ENCODE data around the gene ARID3C. TPM values are rescaled to one million over a fixed set of nuclear protein-coding genes. Genes with fewer than 3 reads are reported as not detected.

ARID3C gene
- total and polyA plus RNA-seq, 11 donors = 0.20 TPM; not detected in 10

DNA sequence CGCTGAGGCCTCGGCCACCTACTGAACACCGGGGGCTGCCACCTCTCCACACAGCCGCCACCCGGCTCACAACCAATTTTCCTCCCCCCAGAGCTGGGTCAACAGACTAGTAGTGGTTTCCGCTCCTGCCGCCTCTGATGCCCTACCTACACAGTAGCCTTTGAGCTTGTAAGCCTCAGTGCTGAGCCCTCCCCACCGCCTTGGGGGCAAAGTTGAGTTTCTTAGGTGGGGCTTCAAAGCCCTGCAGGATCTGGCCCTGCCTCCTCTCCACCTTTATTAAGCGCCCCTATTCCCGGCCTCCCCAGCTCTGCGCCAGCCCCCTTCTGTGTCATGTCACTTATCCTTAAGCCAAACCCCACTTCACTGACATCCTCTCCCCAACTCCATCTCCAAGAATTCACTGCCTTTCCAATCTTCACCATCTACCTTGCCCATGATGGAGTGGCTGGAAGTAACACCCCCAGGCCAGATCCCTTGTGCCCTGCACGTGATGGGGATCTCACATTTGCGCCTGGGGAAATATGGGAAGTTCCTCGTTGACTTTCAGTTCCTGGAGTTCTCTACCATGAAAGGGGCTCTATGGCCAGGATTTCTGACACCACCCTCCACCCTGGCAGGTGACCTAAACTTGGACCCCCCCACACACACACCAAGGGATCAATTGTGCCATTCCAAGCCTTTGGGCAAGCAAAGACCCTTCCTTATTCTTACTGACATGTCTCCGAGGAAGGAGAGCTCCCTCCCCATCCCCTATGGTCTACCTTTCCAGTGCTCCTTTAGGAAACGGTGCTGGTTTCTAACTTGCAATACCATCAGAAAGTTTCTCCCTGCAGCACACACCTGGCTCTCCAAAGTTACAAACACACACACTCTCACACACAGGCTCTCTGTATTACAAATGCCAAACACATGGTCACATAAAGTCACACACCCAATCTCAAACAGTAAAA is 36.7 kb downstream of the ARID3C start:
- Histone ChIP-seq H3K27me3 (peaks cover 4 to 69% (median 13%) of the 10 kb centered on the region in 9 donors), H3K9me3 (no peaks in the 10 kb centered on the region), H3K4me3 (peak overlapping the region in 2 of 12 donors; percentile 38 to 52), H3K36me3 (no peaks in the 10 kb centered on the region), H3K4me1 (peaks cover 0 to 52% (median 30%) of the 10 kb centered on the region in 12 donors), H3K27ac (no peak overlapping the region)
- 30 to 41% (median 35%) methylated on average over 14 to 16 of the region's 16 CpGs for WGBS, 4 donors
- no peak for DNase-seq
- intact Hi-C loops (cut with DNase I) = loop anchor here (1.0 to 10.0 kb wide), 13 partner anchors 43 to 260 kb away; no protein-coding TSS in a partner anchor
- TF ChIP-seq POLR2A (IDR thresholded peaks at IDR 0.05) = no peak
- TF ChIP-seq, protein P1, sequence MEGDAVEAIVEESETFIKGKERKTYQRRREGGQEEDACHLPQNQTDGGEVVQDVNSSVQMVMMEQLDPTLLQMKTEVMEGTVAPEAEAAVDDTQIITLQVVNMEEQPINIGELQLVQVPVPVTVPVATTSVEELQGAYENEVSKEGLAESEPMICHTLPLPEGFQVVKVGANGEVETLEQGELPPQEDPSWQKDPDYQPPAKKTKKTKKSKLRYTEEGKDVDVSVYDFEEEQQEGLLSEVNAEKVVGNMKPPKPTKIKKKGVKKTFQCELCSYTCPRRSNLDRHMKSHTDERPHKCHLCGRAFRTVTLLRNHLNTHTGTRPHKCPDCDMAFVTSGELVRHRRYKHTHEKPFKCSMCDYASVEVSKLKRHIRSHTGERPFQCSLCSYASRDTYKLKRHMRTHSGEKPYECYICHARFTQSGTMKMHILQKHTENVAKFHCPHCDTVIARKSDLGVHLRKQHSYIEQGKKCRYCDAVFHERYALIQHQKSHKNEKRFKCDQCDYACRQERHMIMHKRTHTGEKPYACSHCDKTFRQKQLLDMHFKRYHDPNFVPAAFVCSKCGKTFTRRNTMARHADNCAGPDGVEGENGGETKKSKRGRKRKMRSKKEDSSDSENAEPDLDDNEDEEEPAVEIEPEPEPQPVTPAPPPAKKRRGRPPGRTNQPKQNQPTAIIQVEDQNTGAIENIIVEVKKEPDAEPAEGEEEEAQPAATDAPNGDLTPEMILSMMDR (IDR thresholded peaks at IDR 0.05) = no peak
- ATAC-seq = no peak

DNA sequence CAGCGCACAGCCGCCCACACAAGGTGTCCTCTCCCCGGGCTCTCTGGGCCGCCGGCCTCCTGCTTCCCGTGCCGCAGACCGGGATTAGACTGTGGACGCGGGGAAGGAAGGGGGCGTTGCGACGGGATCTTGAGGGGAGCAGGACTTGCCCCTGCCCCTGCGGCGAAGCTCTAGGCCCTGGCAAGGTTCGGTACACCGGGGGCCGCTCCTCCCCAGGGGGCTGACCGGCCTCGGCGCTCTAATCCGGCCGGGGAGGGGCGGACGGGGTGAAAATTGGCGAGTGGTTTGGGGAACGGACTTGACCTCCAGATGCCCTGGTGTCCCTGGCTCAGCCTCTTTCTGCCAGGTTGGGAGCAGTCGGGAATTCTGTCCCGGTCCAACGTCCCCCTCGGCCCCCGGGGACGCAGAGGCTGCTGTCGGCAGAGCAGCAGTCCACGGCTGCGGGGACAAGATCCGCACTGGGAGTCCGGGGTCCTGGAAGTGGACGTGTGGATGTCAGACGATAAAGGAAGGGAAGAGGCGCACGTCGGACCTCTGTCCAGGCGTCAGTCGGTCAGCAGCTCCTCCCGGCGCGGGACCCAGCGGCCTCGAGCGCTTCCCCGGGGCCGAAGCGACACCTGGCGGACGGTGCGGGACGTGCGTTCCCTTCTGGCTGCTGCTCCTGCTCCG is 37.5 kb downstream of the ARID3C start:
- peak; percentile 85 to 92 (median 86) for DNase-seq
- peaks cover 4 to 77% (median 13%) of the 10 kb centered on the region in 9 donors for H3K27me3 ChIP-seq
- H3K36me3 ChIP-seq = no peaks in the 10 kb centered on the region
- H3K4me3 ChIP-seq = peak overlapping the region in 10 of 12 donors; percentile 13 to 63 (median 52)
- 3 to 12% (median 6%) methylated on average over 26 to 60 of the region's 60 CpGs for WGBS, 4 donors
- peaks cover 0 to 52% (median 30%) of the 10 kb centered on the region in 12 donors for H3K4me1 ChIP-seq
- peak; percentile 68 to 91 (median 85) for ATAC-seq
- TF ChIP-seq, protein P1 (IDR thresholded peaks at IDR 0.05) = peak; percentile 82 to 98 (median 94)
- TF ChIP-seq POLR2A (IDR thresholded peaks at IDR 0.05) = no peak
- H3K9me3 ChIP-seq = no peaks in the 10 kb centered on the region
- H3K27ac ChIP-seq = peak overlapping the region in 4 of 12 donors; percentile 4 to 50 (median 24)
- intact Hi-C loops (cut with DNase I) = loop anchor here (1.0 to 10.0 kb wide), 13 partner anchors 43 to 259 kb away; no protein-coding TSS in a partner anchor

DNA sequence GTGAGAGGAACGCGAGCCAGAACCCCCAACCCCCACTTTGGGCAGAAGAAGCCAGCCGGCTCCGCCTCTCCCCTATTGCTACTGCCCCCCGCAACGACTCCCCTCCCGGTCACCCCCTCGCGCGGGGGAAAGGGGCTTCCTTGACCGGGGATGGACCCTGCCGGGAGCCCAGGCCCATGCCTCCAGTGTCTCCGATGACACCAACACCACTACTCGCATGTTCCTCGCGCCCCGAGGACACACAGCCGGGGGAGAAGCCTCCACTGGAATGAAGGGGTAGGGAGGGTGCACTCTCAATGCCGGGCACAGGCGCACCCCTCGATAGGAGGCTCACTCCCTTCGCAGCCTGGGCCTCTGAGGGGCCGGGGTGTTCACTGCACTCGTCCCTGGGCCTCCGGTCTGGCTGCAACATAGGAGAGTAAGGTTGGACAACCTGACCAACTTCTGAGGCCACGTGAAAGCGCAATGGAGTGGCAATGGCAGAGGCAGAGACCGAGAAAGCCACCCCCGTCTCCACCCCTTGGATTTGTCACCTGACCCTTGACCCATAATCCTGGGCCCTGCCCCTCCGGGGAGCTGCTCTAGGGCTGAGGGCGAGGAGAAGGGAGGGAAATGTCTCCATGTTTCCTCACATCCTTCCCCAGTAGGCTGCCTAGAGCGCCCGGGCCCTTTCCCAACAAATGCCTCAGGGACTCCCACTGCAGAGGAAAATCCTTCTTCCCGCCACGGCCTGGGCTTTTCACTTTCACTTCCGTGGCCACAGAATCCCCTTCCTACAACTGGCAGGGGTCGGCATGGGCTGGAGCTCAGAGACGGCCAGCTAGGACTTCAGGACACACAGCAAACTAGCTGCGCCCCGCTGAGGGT is 38.3 kb downstream of the ARID3C start:
- Histone ChIP-seq H3K4me1 (peaks cover 0 to 52% (median 30%) of the 10 kb centered on the region in 12 donors), H3K27ac (peak overlapping the region in 4 of 12 donors; percentile 4 to 50 (median 24)), H3K27me3 (peaks cover 4 to 84% (median 13%) of the 10 kb centered on the region in 9 donors), H3K36me3 (no peaks in the 10 kb centered on the region), H3K9me3 (no peaks in the 10 kb centered on the region), H3K4me3 (peak overlapping the region in 11 of 12 donors; percentile 27 to 63 (median 53))
- TF ChIP-seq, protein P1 (IDR thresholded peaks at IDR 0.05) = no peak
- TF ChIP-seq POLR2A (IDR thresholded peaks at IDR 0.05) = no peak
- intact Hi-C loops (cut with DNase I) = loop anchor here (1.0 to 10.0 kb wide), 13 partner anchors 42 to 258 kb away; no protein-coding TSS in a partner anchor
- DNase-seq (peak in 1 of 5 donors; percentile 33), ATAC-seq (peak in 2 of 4 donors; percentile 11 to 14)
- WGBS, 4 donors = 27 to 37% (median 28%) methylated on average over 22 to 40 of the region's 40 CpGs
